PC-9 (cell line): ENCODE data around the gene VAC14.

Experiments used
- CTCF ChIP-seq: fragments of 200-600 bp; sonication (generic); conservative IDR thresholded peaks from 2 replicates; pipeline ENCODE4 v1.6.1; 2017; ENCODE audit warnings: mixed run types, antibody characterized with exemption, mild to moderate bottlenecking, moderate library complexity
- EZH2 ChIP-seq: fragments of 200-600 bp; sonication (generic); IDR thresholded peaks from 2 replicates; pipeline ENCODE4 v1.8.0; 2017; ENCODE audit warnings: antibody characterized with exemption, low read depth

- no peak for TF ChIP-seq CTCF
- TF ChIP-seq EZH2: no peak
Observed at GRCh38 chr16:70679671-70680494, 121.1 kb downstream of the VAC14 start.
